HG03565 (cell line): ENCODE data around the gene CLDN5.

Source experiments
- ATAC-seq: cut with Tn5 transposase; IDR thresholded peaks from one replicate; pipeline ENCODE4 v1.9.1; 2021; ENCODE audit warnings: mild to moderate bottlenecking, moderate library complexity; ENCODE audit not compliant: unreplicated experiment

Gene CLDN5

GRCh38 chr22:19482297-19482696 is 41.9 kb downstream of the CLDN5 start:
- ATAC-seq = no peak

GRCh38 chr22:19480789-19481188 is 43.4 kb downstream of the CLDN5 start:
- ATAC-seq = no peak

- no peak for ATAC-seq
Measured at GRCh38 chr22:19480173-19480568, 44.0 kb downstream of the CLDN5 start.

GRCh38 chr22:19479355-19480172 is 44.6 kb downstream of the CLDN5 start, which contains the start of gene CDC45:
TSS of gene CDC45 (plus strand) at chr22:19479920. CDS start at chr22:19479969, 49 bp downstream.
- peak; percentile 73 for ATAC-seq

- ATAC-seq = peak; percentile 30
Measured at GRCh38 chr22:19478901-19479354, 45.3 kb downstream of the CLDN5 start, which contains the start of gene UFD1. TSS of gene UFD1 (minus strand) at chr22:19479193. CDS start at chr22:19479085, 108 bp downstream.

GRCh38 chr22:19478045-19478900 is 45.9 kb downstream of the CLDN5 start:
- no peak for ATAC-seq

- ATAC-seq = no peak
Measured at GRCh38 chr22:19477321-19478044, 46.7 kb downstream of the CLDN5 start.

- no peak for ATAC-seq
Measured at GRCh38 chr22:19476023-19476422, 48.2 kb downstream of the CLDN5 start.

GRCh38 chr22:19473578-19473977 is 50.6 kb downstream of the CLDN5 start:
- ATAC-seq = no peak
